SK-N-SH treated with all-trans-retinoic acid at 6 μM for 48 hours (cell line): ENCODE measurements around the gene C5AR2.

ENCODE experiments used
- ARNTL ChIP-seq: fragments of 450-650 bp; formaldehyde crosslinking; IDR thresholded peaks from 2 replicates; pipeline ENCODE4 v1.5.0; 2020; ENCODE audit warnings: low read depth, mild to moderate bottlenecking, moderate library complexity, borderline replicate concordance
- CSDC2 ChIP-seq: fragments of 250-450 bp; sonication (Bioruptor Pico); IDR thresholded peaks from 2 replicates; pipeline ENCODE4 v1.5.0; 2020; ENCODE audit warnings: mild to moderate bottlenecking, moderate library complexity
- ESRRG ChIP-seq: fragments of 250-450 bp; sonication (Bioruptor Pico); IDR thresholded peaks from 2 replicates; pipeline ENCODE4 v1.6.1; 2021; ENCODE audit warnings: mild to moderate bottlenecking
- ISL1 ChIP-seq: fragments of 250-450 bp; sonication (Bioruptor Pico); IDR thresholded peaks from 2 replicates; pipeline ENCODE4 v2.1.2; 2022; ENCODE audit warnings: mild to moderate bottlenecking, moderate library complexity
- OSR1 ChIP-seq: fragments of 250-450 bp; sonication (Bioruptor Pico); IDR thresholded peaks from 2 replicates; pipeline ENCODE4 v1.8.0; 2022; ENCODE audit warnings: moderate library complexity, mild to moderate bottlenecking, inconsistent platforms
- PPARA ChIP-seq: fragments of 250-450 bp; sonication (Bioruptor Pico); IDR thresholded peaks from 2 replicates; pipeline ENCODE4 v1.5.0; 2020; ENCODE audit warnings: mild to moderate bottlenecking, borderline replicate concordance
- RARB ChIP-seq: fragments of 250-450 bp; sonication (Bioruptor Pico); IDR thresholded peaks from 2 replicates; pipeline ENCODE4 v1.8.0; 2021; ENCODE audit warnings: mild to moderate bottlenecking, moderate library complexity
- ZNF565 ChIP-seq: fragments of 450-650 bp; formaldehyde crosslinking; conservative IDR thresholded peaks from 2 replicates; pipeline ENCODE4 v1.5.0; 2020; ENCODE audit warnings: low read depth, mild to moderate bottlenecking, moderate library complexity
- ZNF8 ChIP-seq: fragments of 450-650 bp; formaldehyde crosslinking; IDR thresholded peaks from 2 replicates; pipeline ENCODE4 v1.5.0; 2020; ENCODE audit warnings: mild to moderate bottlenecking, moderate library complexity
- TF ChIP-seq, protein P1 (sequence below): fragments of 250-450 bp; sonication (Bioruptor Pico); IDR thresholded peaks from 2 replicates; pipeline ENCODE4 v1.5.1; 2020; ENCODE audit warnings: low read depth, mild to moderate bottlenecking, moderate library complexity
- TF ChIP-seq, protein P2 (sequence below): fragments of 250-450 bp; sonication (Bioruptor Pico); IDR thresholded peaks from 2 replicates; pipeline ENCODE4 v1.8.0; 2020; ENCODE audit warnings: mild to moderate bottlenecking, moderate library complexity, borderline replicate concordance
- TF ChIP-seq, protein P3 (sequence below): fragments of 250-450 bp; sonication (Bioruptor Pico); IDR thresholded peaks from 2 replicates; pipeline ENCODE4 v1.5.0; 2020; ENCODE audit warnings: mild to moderate bottlenecking, moderate library complexity

DNA sequence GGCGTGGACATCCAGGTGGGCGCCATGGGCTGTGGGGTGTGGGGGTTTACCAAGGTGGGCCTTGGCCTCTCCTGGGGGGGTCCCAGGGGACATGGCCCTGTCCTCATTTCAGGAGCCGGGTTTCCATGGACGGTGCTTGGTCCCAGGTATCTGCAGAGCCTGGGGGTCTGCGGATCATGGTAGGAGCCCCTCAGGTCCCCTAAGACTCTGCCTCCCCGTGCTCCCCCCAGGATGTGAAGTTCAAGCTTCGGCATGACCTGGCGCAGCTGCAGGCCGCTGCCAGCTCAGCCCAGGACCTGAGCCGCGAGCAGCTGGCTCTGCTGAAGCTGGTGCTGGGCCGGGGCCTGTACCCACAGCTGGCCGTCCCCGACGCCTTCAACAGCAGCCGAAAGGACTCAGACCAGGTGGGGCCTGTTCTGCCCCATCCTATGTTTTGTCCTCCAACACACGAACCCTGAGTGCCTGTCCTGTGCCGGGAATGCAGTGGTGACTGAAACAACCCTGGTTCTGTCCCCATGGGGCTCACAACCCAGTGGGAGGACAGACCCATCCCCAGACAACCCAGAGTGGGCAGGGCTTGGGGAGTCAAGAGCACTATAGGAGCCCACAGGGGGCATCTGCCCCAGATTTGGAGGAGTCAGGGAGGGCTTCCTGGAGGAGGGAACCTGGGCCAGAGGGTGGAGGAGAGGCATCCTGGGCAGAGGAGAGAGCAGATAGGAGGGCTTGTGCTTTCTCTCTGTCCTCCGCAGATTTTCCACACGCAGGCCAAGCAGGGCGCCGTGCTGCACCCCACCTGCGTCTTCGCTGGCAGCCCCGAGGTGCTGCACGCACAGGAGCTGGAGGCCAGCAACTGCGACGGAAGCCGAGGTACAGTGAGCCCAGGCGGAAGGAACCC lies 44.0 kb downstream of the C5AR2 start:
- TF ChIP-seq OSR1 (CRISPR knock-in tag) (no peak), ZNF565 (CRISPR knock-in tag) (no peak), RARB (no peak), PPARA (no peak), ARNTL (CRISPR knock-in tag) (no peak), CSDC2 (CRISPR knock-in tag) (no peak), ZNF8 (no peak), ISL1 (CRISPR knock-in tag) (no peak), ESRRG (CRISPR knock-in tag) (no peak)
- TF ChIP-seq, protein P1, sequence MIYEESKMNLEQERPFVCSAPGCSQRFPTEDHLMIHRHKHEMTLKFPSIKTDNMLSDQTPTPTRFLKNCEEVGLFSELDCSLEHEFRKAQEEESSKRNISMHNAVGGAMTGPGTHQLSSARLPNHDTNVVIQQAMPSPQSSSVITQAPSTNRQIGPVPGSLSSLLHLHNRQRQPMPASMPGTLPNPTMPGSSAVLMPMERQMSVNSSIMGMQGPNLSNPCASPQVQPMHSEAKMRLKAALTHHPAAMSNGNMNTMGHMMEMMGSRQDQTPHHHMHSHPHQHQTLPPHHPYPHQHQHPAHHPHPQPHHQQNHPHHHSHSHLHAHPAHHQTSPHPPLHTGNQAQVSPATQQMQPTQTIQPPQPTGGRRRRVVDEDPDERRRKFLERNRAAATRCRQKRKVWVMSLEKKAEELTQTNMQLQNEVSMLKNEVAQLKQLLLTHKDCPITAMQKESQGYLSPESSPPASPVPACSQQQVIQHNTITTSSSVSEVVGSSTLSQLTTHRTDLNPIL (CRISPR knock-in tag), result no peak
- TF ChIP-seq, protein P2, sequence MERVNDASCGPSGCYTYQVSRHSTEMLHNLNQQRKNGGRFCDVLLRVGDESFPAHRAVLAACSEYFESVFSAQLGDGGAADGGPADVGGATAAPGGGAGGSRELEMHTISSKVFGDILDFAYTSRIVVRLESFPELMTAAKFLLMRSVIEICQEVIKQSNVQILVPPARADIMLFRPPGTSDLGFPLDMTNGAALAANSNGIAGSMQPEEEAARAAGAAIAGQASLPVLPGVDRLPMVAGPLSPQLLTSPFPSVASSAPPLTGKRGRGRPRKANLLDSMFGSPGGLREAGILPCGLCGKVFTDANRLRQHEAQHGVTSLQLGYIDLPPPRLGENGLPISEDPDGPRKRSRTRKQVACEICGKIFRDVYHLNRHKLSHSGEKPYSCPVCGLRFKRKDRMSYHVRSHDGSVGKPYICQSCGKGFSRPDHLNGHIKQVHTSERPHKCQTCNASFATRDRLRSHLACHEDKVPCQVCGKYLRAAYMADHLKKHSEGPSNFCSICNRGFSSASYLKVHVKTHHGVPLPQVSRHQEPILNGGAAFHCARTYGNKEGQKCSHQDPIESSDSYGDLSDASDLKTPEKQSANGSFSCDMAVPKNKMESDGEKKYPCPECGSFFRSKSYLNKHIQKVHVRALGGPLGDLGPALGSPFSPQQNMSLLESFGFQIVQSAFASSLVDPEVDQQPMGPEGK (CRISPR knock-in tag), result no peak
- TF ChIP-seq, protein P3, sequence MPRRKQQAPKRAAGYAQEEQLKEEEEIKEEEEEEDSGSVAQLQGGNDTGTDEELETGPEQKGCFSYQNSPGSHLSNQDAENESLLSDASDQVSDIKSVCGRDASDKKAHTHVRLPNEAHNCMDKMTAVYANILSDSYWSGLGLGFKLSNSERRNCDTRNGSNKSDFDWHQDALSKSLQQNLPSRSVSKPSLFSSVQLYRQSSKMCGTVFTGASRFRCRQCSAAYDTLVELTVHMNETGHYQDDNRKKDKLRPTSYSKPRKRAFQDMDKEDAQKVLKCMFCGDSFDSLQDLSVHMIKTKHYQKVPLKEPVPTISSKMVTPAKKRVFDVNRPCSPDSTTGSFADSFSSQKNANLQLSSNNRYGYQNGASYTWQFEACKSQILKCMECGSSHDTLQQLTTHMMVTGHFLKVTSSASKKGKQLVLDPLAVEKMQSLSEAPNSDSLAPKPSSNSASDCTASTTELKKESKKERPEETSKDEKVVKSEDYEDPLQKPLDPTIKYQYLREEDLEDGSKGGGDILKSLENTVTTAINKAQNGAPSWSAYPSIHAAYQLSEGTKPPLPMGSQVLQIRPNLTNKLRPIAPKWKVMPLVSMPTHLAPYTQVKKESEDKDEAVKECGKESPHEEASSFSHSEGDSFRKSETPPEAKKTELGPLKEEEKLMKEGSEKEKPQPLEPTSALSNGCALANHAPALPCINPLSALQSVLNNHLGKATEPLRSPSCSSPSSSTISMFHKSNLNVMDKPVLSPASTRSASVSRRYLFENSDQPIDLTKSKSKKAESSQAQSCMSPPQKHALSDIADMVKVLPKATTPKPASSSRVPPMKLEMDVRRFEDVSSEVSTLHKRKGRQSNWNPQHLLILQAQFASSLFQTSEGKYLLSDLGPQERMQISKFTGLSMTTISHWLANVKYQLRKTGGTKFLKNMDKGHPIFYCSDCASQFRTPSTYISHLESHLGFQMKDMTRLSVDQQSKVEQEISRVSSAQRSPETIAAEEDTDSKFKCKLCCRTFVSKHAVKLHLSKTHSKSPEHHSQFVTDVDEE (CRISPR knock-in tag), result no peak
